Measurements from ENCODE around the gene TJP3.

- no peak for TF ChIP-seq CTCF (IDR thresholded peaks at IDR 0.05)
- no peak for TF ChIP-seq EP300 (IDR thresholded peaks at IDR 0.05)
These were observed 4.8 kb downstream of the TJP3 start for GRCh38 chr19:3712663-3713611.
